HS-27A (cell line): ENCODE data around the gene ZNF385B.

ENCODE experiments used
- DNase-seq: peaks from one replicate; pipeline ENCODE4 v3.0.0-alpha.2; 2012; ENCODE audit warnings: low read depth, missing footprints

The ZNF385B gene

GRCh38 chr2:179551539-179552045 lies 309.8 kb downstream of the ZNF385B start:
- DNase-seq = no peak

- DNase-seq = no peak
Measured at GRCh38 chr2:179550849-179551248, 310.6 kb downstream of the ZNF385B start.

- DNase-seq = no peak
Measured at GRCh38 chr2:179550214-179550613, 311.2 kb downstream of the ZNF385B start.

GRCh38 chr2:179546656-179547055 lies 314.8 kb downstream of the ZNF385B start:
- no peak for DNase-seq

GRCh38 chr2:179545024-179545423 lies 316.4 kb downstream of the ZNF385B start:
- DNase-seq = no peak

- DNase-seq = peak; percentile 58
Measured at GRCh38 chr2:179543361-179543901, 318.0 kb downstream of the ZNF385B start.

GRCh38 chr2:179541586-179541985 lies 319.8 kb downstream of the ZNF385B start:
- DNase-seq = no peak

GRCh38 chr2:179539124-179539511 lies 322.3 kb downstream of the ZNF385B start:
- no peak for DNase-seq

GRCh38 chr2:179538406-179539123 lies 322.8 kb downstream of the ZNF385B start:
- peak; percentile 17 for DNase-seq

- no peak for DNase-seq
Measured at GRCh38 chr2:179536185-179536584, 325.2 kb downstream of the ZNF385B start.

GRCh38 chr2:179533875-179534274 lies 327.5 kb downstream of the ZNF385B start:
- DNase-seq = no peak

- no peak for DNase-seq
Measured at GRCh38 chr2:179532863-179533278, 328.5 kb downstream of the ZNF385B start.

- DNase-seq = no peak
Measured at GRCh38 chr2:179528576-179529069, 332.8 kb downstream of the ZNF385B start.

GRCh38 chr2:179525340-179525739 lies 336.1 kb downstream of the ZNF385B start:
- no peak for DNase-seq

GRCh38 chr2:179524809-179525339 lies 336.5 kb downstream of the ZNF385B start:
- DNase-seq = no peak

GRCh38 chr2:179521944-179522343 lies 339.5 kb downstream of the ZNF385B start:
- no peak for DNase-seq

GRCh38 chr2:179518830-179519229 lies 342.6 kb downstream of the ZNF385B start:
- DNase-seq = no peak

- DNase-seq = no peak
Measured at GRCh38 chr2:179513181-179513580, 348.2 kb downstream of the ZNF385B start.

GRCh38 chr2:179512281-179513035 lies 349.0 kb downstream of the ZNF385B start:
- no peak for DNase-seq

GRCh38 chr2:179511105-179511789 lies 350.2 kb downstream of the ZNF385B start:
- no peak for DNase-seq

- no peak for DNase-seq
Measured at GRCh38 chr2:179495315-179495714, 366.1 kb downstream of the ZNF385B start.

- DNase-seq = no peak
Measured at GRCh38 chr2:179488563-179488962, 372.8 kb downstream of the ZNF385B start.
